K562 (cell line): ENCODE measurements around the gene KCNB1. TPM values are rescaled to one million over a fixed set of nuclear protein-coding genes. Genes with fewer than 3 reads are reported as not detected.
A peak's percentile ranks its signal among the peaks of the same experiment; 100 is the strongest.

Experiments used
- ATAC-seq: fragments of 200-7000 bp; cut with Tn5 transposase; 3 replicates; pipeline ENCODE4 v1.9.1; 2020; ENCODE audit warnings: moderate library complexity
- BruUV-seq: library from RNA; stranded (reverse); fragments of 400-500 nt; replicated peaks from 2 replicates; lab custom pipeline; 2021; lab: Mats Ljungman, UMichigan
- CTCF ChIA-PET: fragments of 300-600 bp; formaldehyde crosslinking; extraction: SDS; loops from one replicate; lab custom pipeline; 2021; ENCODE audit warnings: low intra/inter-chr PET ratio; lab: Yijun Ruan, JAX
- POLR2A ChIA-PET: fragments of 300-600, 350-650 bp; sonication (Branson Sonifier 250); formaldehyde crosslinking; extraction: SDS; loops from one replicate; lab custom pipeline; 2021; ENCODE audit warnings: antibody characterized with exemption, inconsistent platforms; lab: Yijun Ruan, JAX
- DNase-seq, 4 experiments: peaks; one replicate each; pipeline versions ENCODE4 v3.0.0 to v3.0.0-alpha.2; 2011 to 2018; ENCODE audit warnings: low spot score in 3 of 4, mixed read lengths in 3 of 4; ENCODE audit errors: extremely low read depth in 1 of 4
- FAIRE-seq: peaks from 2 replicates; lab custom pipeline; 2011; peaks lifted over from hg19 to GRCh38; lab: Jason Lieb, UNC
- H2AFZ ChIP-seq: 2 replicates; pipeline ENCODE4 v1.6.0; 2011; ENCODE audit warnings: low read depth, low read length, control low read depth, inconsistent platforms
- H3K27ac ChIP-seq: fragments of 200-600 bp; 3 replicates; pipeline ENCODE4 v1.8.0; 2011; ENCODE audit warnings: low read depth, mild to moderate bottlenecking, control low read depth, inconsistent platforms, low read length, moderate library complexity, mixed read lengths; ENCODE audit errors: extremely low read depth
- H3K27me3 ChIP-seq, 2 experiments: fragments of 300-600 bp in 1 of 2; 2 replicates in 1 of 2; 3 replicates in 1 of 2; pipeline versions ENCODE4 v1.6.0 to v1.8.0; 2011; ENCODE audit warnings: inconsistent platforms in 2 of 2, low read length in 2 of 2, mild to moderate bottlenecking in 1 of 2, mixed read lengths in 1 of 2, moderate library complexity in 1 of 2; ENCODE audit not compliant: control insufficient read depth in 2 of 2, insufficient read depth in 2 of 2
- H3K36me3 ChIP-seq: fragments of 300-600 bp; 3 replicates; pipeline ENCODE4 v1.8.0; 2011; ENCODE audit warnings: mild to moderate bottlenecking, low read length, inconsistent platforms; ENCODE audit not compliant: control insufficient read depth, insufficient read depth
- H3K4me1 ChIP-seq, 2 experiments: fragments of 200-600 bp in 1 of 2; replicated peaks in 1 of 2; 2 replicates in 1 of 2; 3 replicates in 1 of 2; pipeline versions ENCODE4 v1.5.1 to v1.8.0; 2011; ENCODE audit warnings: inconsistent platforms in 2 of 2, low read length in 2 of 2, mild to moderate bottlenecking in 1 of 2, mixed read lengths in 1 of 2, moderate library complexity in 1 of 2; ENCODE audit not compliant: control insufficient read depth in 2 of 2, insufficient read depth in 2 of 2
- H3K4me2 ChIP-seq: 2 replicates; pipeline ENCODE4 v1.6.1; 2011; ENCODE audit warnings: low read length, control low read depth, inconsistent platforms, mixed read lengths; ENCODE audit not compliant: insufficient read depth
- H3K4me3 ChIP-seq: fragments of 200-600 bp; sonication (generic), shearing (Covaris generic); 2 replicates; pipeline ENCODE4 v1.5.1; 2016; ENCODE audit warnings: control low read depth, inconsistent platforms
- H3K79me2 ChIP-seq: fragments of 200-600 bp; 3 replicates; pipeline ENCODE4 v1.8.0; 2011; ENCODE audit warnings: low read length, inconsistent platforms; ENCODE audit not compliant: control insufficient read depth, insufficient read depth
- H3K9ac ChIP-seq, 2 experiments: 2 replicates each; pipeline versions ENCODE4 v1.6.0 to v1.6.1; 2011; ENCODE audit warnings: low read depth in 2 of 2, low read length in 2 of 2, control low read depth in 1 of 2, inconsistent platforms in 1 of 2, mild to moderate bottlenecking in 1 of 2, mixed read lengths in 1 of 2; ENCODE audit not compliant: insufficient read depth in 1 of 2
- H3K9me1 ChIP-seq: one replicate; pipeline ENCODE4 v1.6.0; 2011; ENCODE audit warnings: inconsistent platforms, mild to moderate bottlenecking, low read length, moderate library complexity; ENCODE audit not compliant: control insufficient read depth, insufficient read depth
- H3K9me3 ChIP-seq: replicated peaks from 2 replicates; pipeline ENCODE4 v1.5.1; 2011; ENCODE audit warnings: low read depth, low read length, inconsistent platforms; ENCODE audit not compliant: control insufficient read depth, insufficient read depth
- H4K20me1 ChIP-seq: replicated peaks from 2 replicates; pipeline ENCODE4 v1.6.1; 2011; ENCODE audit warnings: low read length, inconsistent platforms, mixed read lengths; ENCODE audit not compliant: control insufficient read depth, insufficient read depth
- BCOR ChIP-seq: fragments of 450-650 bp; IDR thresholded peaks from 2 replicates; pipeline ENCODE4 v1.6.1; 2016
- CTBP1 ChIP-seq: fragments of 450-650 bp; IDR thresholded peaks from 2 replicates; pipeline ENCODE4 v1.6.1; 2016; ENCODE audit warnings: borderline replicate concordance
- EP300 ChIP-seq: IDR thresholded peaks from 2 replicates; pipeline ENCODE4 v1.6.1; 2012; ENCODE audit warnings: low read length, improper control_type of control experiment
- JUN ChIP-seq, 2 experiments: sonication (generic) in 1 of 2; formaldehyde crosslinking in 1 of 2; IDR thresholded peaks; 2 replicates each; pipeline versions ENCODE4 v1.6.1 to v1.8.0; 2012 to 2022; ENCODE audit warnings: borderline replicate concordance in 2 of 2, mild to moderate bottlenecking in 2 of 2, improper control_type of control experiment in 1 of 2, low read depth in 1 of 2, low read length in 1 of 2, missing genetic modification reagents in 1 of 2
- L3MBTL2 ChIP-seq: fragments of 450-650 bp; IDR thresholded peaks from 2 replicates; pipeline ENCODE4 v1.6.1; 2016; ENCODE audit warnings: mild to moderate bottlenecking, moderate library complexity
- RBBP5 ChIP-seq: fragments of 200-600 bp; sonication (generic); IDR thresholded peaks from 2 replicates; pipeline ENCODE4 v1.6.1; 2012; ENCODE audit warnings: borderline replicate concordance, mild to moderate bottlenecking, low read length, control low read depth, inconsistent platforms; ENCODE audit not compliant: insufficient read depth, poor library complexity, severe bottlenecking
- RFX1 ChIP-seq: fragments of 450-650 bp; IDR thresholded peaks from 2 replicates; pipeline ENCODE4 v1.6.1; 2016; ENCODE audit warnings: mild to moderate bottlenecking, moderate library complexity
- SFPQ ChIP-seq: fragments of 200-400 bp; formaldehyde crosslinking; IDR thresholded peaks from 2 replicates; pipeline ENCODE4 v1.6.1; 2017; ENCODE audit warnings: mild to moderate bottlenecking, low read depth, low read length, moderate library complexity
- SMARCE1 ChIP-seq: fragments of 450-650 bp; IDR thresholded peaks from 2 replicates; pipeline ENCODE4 v1.7.1; 2016; ENCODE audit warnings: mild to moderate bottlenecking
- SNRNP70 ChIP-seq: fragments of 200-400 bp; formaldehyde crosslinking; optimal IDR thresholded peaks from 2 replicates; pipeline ENCODE3; 2017; ENCODE audit warnings: low read depth, low read length
- TEAD4 ChIP-seq, 2 experiments: sonication (generic) in 1 of 2; formaldehyde crosslinking in 1 of 2; IDR thresholded peaks; 2 replicates each; pipeline versions ENCODE4 v1.6.1 to v1.8.0; 2012 to 2022; ENCODE audit warnings: borderline replicate concordance in 1 of 2, inconsistent platforms in 1 of 2, low read length in 1 of 2, mild to moderate bottlenecking in 1 of 2, missing genetic modification reagents in 1 of 2
- ZNF263 ChIP-seq: sonication (generic); formaldehyde crosslinking; IDR thresholded peaks from 2 replicates; pipeline ENCODE4 v1.8.0; 2022; ENCODE audit warnings: mild to moderate bottlenecking, missing genetic modification reagents, borderline replicate concordance
- ZNF436 ChIP-seq: fragments of 250-450, 450-650 bp; sonication (Bioruptor Pico); formaldehyde crosslinking; IDR thresholded peaks from 2 replicates; pipeline ENCODE4 v1.7.0; 2020; ENCODE audit warnings: mild to moderate bottlenecking
- whole genome bisulfite sequencing: fragments of 100-300 bp; shearing (Covaris generic); methylation state at CpG from one replicate; pipeline ENCODE4 v1.1.6; 2016; ENCODE audit warnings: low coverage, mixed read lengths; ENCODE audit not compliant: insufficient coverage; ENCODE audit errors: missing lambda C conversion rate; 5-methylcytosine and 5-hydroxymethylcytosine counted together
- in situ Hi-C: fragments of 300-500 bp; cut with MboI; formaldehyde crosslinking; loops from 4 replicates; pipeline ENCODE4 v1.15.0; 2018; ENCODE audit warnings: inconsistent platforms, mixed read lengths
- intact Hi-C: fragments of 100-400 bp; cut with micrococcal nuclease; formaldehyde crosslinking; loops from 2 replicates; pipeline ENCODE4 v1.14.2; 2022
- polyA plus RNA-seq, 8 experiments: library from polyadenylated mRNA; depleted of rRNA in 4 of 8; stranded (reverse) in 5 of 8; unstranded in 3 of 8; fragments of >200 nt; fragmentation: Nextera tagmentation in 2 of 8; fragmentation: Illumina TruSeq in 1 of 8; extraction: Ambion mirVana in 2 of 8; extraction: Trizol in 1 of 8; gene quantifications; 2 replicates each; pipeline versions ENCODE4 v1.2.1 to v1.2.3, GENCODE V29; 2011 to 2014; ENCODE audit warnings: inconsistent platforms in 1 of 8, missing spikeins in 1 of 8
- total RNA-seq, 7 experiments: library from RNA; depleted of rRNA in 6 of 7; stranded (reverse); fragments of >200 nt in 6 of 7; fragmentation: Illumina TruSeq in 2 of 7; extraction: Trizol in 2 of 7; gene quantifications; 2 replicates each; pipeline versions ENCODE4 v1.2.1 to v1.2.3, GENCODE V29; 2011 to 2021; ENCODE audit warnings: low replicate concordance in 1 of 7

KCNB1 gene
- total and polyA plus RNA-seq, 9 of the 15 experiments (the other 6 are each of a cell fraction or from before 2014, with no cell fraction given): 0.01 to 0.06 TPM; not detected in 7

DNA sequence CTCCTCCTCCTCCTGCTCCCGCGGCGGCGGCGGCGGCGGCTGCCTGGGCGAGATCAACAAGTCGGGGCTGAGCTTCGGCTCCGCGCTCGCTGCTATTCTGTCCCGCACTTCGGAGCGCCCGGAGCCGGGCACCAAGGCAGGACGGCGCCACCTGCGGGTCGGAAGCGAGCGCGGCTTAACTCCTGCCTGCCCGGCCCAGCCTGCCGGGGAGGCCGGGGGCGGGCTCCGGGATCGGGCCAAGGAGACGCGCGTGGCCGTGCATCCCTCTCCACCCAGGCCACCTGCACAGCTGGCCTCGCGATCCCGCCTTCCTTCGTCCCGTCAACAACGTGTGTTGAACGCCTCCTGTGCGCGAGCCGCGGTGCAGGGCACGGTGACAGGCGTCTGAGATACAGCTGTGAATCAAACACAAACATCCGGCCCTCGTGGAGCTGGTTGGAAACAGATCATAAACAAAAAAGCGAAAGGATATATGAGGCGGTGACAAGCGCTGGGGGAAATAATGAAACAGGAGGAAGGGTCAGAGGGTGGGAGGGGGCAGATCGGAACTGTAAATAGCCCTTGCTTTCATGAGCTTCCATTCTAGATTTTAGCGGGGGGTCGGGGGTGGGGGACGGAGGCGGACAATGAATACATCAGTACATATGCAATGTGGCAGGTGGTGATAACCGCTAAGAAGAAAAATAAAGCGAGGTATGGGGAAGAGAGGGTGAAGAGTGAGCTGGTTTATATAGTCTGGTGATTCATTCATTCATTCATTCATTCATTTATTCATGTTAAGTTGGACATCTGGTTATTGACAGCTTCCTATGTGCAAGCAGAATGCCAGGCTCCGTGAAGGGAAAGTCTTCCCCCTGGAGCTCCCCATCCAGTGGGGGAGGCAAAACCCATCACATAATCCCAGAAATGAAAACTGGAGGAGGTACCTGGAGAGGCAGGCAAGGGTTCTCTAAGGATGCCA is 2.0 kb upstream of the KCNB1 start:
- in situ Hi-C loops (no loop called here), intact Hi-C loops (loop anchor here (1.0 to 2.0 kb wide), 2 partner anchors 100 to 150 kb away; no protein-coding TSS in a partner anchor)
- Histone ChIP-seq H3K27ac (no peak overlapping the region), H3K9me1 (no peaks in the 10 kb centered on the region), H3K27me3 (peaks cover 2 to 17% of the 10 kb centered on the region in 2 experiments; a peak in 1 of 5 replicates), H3K4me2 (peak overlapping the region; percentile 72), H3K36me3 (no peaks in the 10 kb centered on the region), H3K9ac (peak overlapping the region in 1 of 2 experiments; percentile 85; a peak in 2 of 4 replicates), H2AFZ (peak overlapping the region; percentile 55; the same call in 1 of the 2 replicates), H3K4me3 (no peak overlapping the region; the same call in 1 of the 2 replicates), H4K20me1 (no peaks in the 10 kb centered on the region), H3K79me2 (no peaks in the 10 kb centered on the region), H3K4me1 (peaks cover 0 to 16% of the 10 kb centered on the region in 2 experiments; a peak in 2 of 5 replicates), H3K9me3 (no peaks in the 10 kb centered on the region)
- DNase-seq (peak; percentile 70 to 73 (median 71)), ATAC-seq (peak; percentile 99), FAIRE-seq (no peak)
- no TSS peak for BruUV-seq
- ChIA-PET CTCF (interaction anchor here (2.4 to 3.5 kb wide), 2 partner anchors 99 to 151 kb away, joined by 9 to 40 read pairs; no protein-coding TSS in a partner anchor), POLR2A (interaction anchor here (0.8 to 0.9 kb wide), 2 partner anchors 33 to 239 kb away, joined by 3 read pairs; no protein-coding TSS in a partner anchor)
- WGBS: under 1% methylated on average over 38 of the region's 61 CpGs
- TF ChIP-seq SNRNP70 (no peak), JUN (IDR thresholded peaks at IDR 0.05; ENCODE audit: borderline replicate concordance, low read depth, low read length) (no peak), JUN (CRISPR knock-in tag; IDR thresholded peaks at IDR 0.05; ENCODE audit: borderline replicate concordance) (no peak), ZNF436 (CRISPR knock-in tag) (no peak), SMARCE1 (no peak), CTBP1 (peak; percentile 43; the same call in 1 of the 2 replicates), ZNF263 (CRISPR knock-in tag) (no peak), RBBP5 (no peak), L3MBTL2 (no peak), EP300 (no peak), TEAD4 (IDR thresholded peaks at IDR 0.05; ENCODE audit: low read length) (no peak), TEAD4 (CRISPR knock-in tag; IDR thresholded peaks at IDR 0.05; ENCODE audit: borderline replicate concordance) (no peak), RFX1 (no peak), SFPQ (no peak), BCOR (no peak)
